ENCODE measurements around the gene RAD51B.

DNA sequence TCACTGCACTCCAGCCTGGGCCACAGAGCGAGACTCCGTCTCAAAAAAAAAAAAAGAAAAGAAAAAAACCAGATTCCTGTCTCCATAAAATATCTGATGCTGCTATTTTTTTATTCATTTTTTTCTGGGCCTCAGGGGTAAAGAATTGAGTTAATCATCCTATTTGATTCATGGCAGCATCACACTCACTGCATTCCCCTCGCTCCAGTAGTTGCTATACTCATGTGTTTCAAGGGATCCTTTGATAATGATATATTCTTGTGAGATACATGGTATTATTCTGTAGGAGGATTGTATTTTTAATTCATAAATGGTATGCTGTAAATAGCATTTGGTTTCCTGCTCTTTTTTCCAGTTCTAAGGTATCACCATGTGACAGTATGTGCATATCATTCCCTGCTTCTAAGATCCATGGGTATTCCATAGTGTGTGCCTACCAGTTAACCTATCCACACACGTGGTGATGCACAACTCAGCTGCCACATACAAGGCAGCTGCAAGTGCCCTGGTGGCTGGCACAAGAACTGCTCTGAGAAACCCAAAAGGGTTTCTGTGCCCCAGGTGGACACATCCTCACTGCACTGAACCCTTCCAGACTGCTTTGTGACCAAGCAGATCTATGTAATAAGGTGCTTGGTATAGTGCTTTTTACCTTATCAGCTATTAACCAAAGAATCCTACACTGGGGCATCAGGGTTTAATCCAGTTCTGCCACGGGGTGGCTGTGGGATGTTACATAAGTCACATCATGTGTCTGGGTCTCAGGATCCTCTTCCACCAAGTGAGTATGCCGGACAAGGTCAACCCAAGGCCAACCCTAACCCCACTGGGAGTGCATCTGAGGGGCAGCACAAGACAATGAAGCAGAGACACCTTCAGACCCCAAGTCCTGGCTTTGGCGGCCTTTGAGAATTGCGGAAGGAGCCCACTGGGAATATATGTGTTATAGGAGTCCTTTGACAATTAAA lies 898.7 kb downstream of the RAD51B start:
- TF ChIP-seq, protein P1, sequence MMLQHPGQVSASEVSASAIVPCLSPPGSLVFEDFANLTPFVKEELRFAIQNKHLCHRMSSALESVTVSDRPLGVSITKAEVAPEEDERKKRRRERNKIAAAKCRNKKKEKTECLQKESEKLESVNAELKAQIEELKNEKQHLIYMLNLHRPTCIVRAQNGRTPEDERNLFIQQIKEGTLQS (CRISPR knock-in tag; IDR thresholded peaks at IDR 0.05): no peak
- TF ChIP-seq, protein P2, sequence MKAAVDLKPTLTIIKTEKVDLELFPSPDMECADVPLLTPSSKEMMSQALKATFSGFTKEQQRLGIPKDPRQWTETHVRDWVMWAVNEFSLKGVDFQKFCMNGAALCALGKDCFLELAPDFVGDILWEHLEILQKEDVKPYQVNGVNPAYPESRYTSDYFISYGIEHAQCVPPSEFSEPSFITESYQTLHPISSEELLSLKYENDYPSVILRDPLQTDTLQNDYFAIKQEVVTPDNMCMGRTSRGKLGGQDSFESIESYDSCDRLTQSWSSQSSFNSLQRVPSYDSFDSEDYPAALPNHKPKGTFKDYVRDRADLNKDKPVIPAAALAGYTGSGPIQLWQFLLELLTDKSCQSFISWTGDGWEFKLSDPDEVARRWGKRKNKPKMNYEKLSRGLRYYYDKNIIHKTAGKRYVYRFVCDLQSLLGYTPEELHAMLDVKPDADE (CRISPR knock-in tag; IDR thresholded peaks at IDR 0.05): no peak

Data from HepG2 (cell line).